ENCODE results near the gene AZGP1. TPM values are rescaled to one million over a fixed set of nuclear protein-coding genes. Genes with fewer than 3 reads are reported as not detected.
"Not testable (repeated sequence)": the region's sequence is repeated elsewhere in the genome, so short reads cannot be mapped to it uniquely, and the experiment has no call there.

AZGP1 gene
- total RNA-seq, 1 donor from 2014 or later: not detected

DNA sequence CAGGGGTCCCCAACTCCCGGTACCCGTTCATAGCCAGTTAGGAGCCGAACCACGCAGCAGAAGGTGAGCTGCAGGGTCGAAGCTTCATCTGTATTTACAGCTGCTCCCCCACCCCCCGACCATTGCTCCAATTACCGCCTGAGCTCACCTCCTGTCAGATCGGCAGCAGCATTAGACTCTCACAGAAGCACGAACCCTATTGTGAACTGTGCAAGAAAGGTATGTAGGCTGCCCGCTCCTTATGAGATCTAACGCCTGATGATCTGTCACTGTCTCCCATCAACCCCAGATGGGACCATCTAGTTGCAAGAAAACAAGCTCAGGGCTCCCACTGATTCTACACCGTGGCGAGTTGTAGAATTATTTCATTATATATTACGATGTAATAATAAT lies 14.6 kb upstream of the AZGP1 start:
- H3K36me3 Mint-ChIP-seq (ENCODE audit: low read depth): no peaks in the 10 kb centered on the region
- H3K4me1 Mint-ChIP-seq (ENCODE audit: low read depth): peaks cover 12% of the 10 kb centered on the region
- H3K9me3 Mint-ChIP-seq (ENCODE audit: low read depth): no peaks in the 10 kb centered on the region
- peaks cover 19% of the 10 kb centered on the region for H3K27me3 Mint-ChIP-seq (ENCODE audit: low read depth)
- no peak for DNase-seq (ENCODE audit: low spot score)
- no peak overlapping the region for H3K27ac Mint-ChIP-seq (ENCODE audit: unreplicated experiment)
- TF ChIP-seq CTCF (IDR thresholded peaks at IDR 0.05): peak; percentile 6
- peak overlapping the region; percentile 68 for H3K4me3 Mint-ChIP-seq (ENCODE audit: unreplicated experiment)

GRCh38 chr7:99987846-99988245 lies 12.0 kb upstream of the AZGP1 start:
- no peak overlapping the region for H3K4me3 Mint-ChIP-seq (ENCODE audit: unreplicated experiment)
- peaks cover 42% of the 10 kb centered on the region for H3K27me3 Mint-ChIP-seq (ENCODE audit: low read depth)
- no peaks in the 10 kb centered on the region for H3K9me3 Mint-ChIP-seq (ENCODE audit: low read depth)
- H3K4me1 Mint-ChIP-seq (ENCODE audit: low read depth): peaks cover 7% of the 10 kb centered on the region
- H3K27ac Mint-ChIP-seq (ENCODE audit: unreplicated experiment): no peak overlapping the region
- no peak for TF ChIP-seq CTCF (IDR thresholded peaks at IDR 0.05)
- H3K36me3 Mint-ChIP-seq (ENCODE audit: low read depth): no peaks in the 10 kb centered on the region
- no peak for DNase-seq (ENCODE audit: low spot score)

DNA sequence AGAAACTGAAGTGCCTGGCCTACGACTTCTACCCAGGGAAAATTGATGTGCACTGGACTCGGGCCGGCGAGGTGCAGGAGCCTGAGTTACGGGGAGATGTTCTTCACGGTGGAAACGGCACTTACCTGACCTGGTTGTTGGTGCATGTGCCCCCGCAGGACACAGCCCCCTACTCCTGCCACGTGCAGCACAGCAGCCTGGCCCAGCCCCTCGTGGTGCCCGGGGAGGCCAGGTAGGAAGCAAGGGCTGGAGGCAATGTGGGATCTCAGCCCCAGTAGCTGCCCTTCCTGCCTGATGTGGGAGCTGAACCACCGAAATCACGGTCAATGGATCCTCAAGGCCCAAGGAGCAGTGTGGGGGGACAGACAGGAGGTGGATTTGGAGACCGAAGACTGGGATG lies 11.5 kb upstream of the AZGP1 start:
- not testable (repeated sequence) for H3K9me3 Mint-ChIP-seq (ENCODE audit: low read depth); H3K27ac Mint-ChIP-seq (ENCODE audit: unreplicated experiment); H3K4me1 Mint-ChIP-seq (ENCODE audit: low read depth); DNase-seq (ENCODE audit: low spot score); H3K36me3 Mint-ChIP-seq (ENCODE audit: low read depth); H3K4me3 Mint-ChIP-seq (ENCODE audit: unreplicated experiment)
- H3K27me3 Mint-ChIP-seq (ENCODE audit: low read depth): peaks cover 46% of the 10 kb centered on the region

DNA sequence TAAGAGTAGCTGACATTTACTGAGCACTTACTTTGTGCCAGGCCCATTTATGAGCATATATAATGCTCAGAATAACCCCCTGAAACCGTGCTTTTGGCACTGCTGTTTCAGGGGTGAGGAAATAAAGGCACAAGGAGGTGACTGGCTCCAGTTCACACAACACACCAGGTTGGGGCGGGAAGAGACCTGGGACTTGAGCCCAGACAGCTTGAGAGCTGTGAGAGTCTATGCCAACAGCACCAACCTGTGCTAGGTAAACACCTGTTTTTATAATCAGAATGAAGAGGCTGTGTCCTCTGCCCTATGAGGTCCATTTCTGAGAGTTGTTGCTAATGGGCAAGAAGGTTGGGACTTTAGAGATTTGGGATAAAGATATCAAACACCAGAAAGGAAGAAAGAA lies 8.8 kb upstream of the AZGP1 start:
- H3K36me3 Mint-ChIP-seq (ENCODE audit: low read depth): no peaks in the 10 kb centered on the region
- H3K9me3 Mint-ChIP-seq (ENCODE audit: low read depth): peaks cover 3% of the 10 kb centered on the region
- H3K27ac Mint-ChIP-seq (ENCODE audit: unreplicated experiment): no peak overlapping the region
- no peak for TF ChIP-seq CTCF (IDR thresholded peaks at IDR 0.05)
- DNase-seq (ENCODE audit: low spot score): no peak
- H3K4me1 Mint-ChIP-seq (ENCODE audit: low read depth): no peaks in the 10 kb centered on the region
- no peak overlapping the region for H3K4me3 Mint-ChIP-seq (ENCODE audit: unreplicated experiment)
- H3K27me3 Mint-ChIP-seq (ENCODE audit: low read depth): peaks cover 49% of the 10 kb centered on the region

- H3K27ac Mint-ChIP-seq (ENCODE audit: unreplicated experiment); H3K9me3 Mint-ChIP-seq (ENCODE audit: low read depth); H3K36me3 Mint-ChIP-seq (ENCODE audit: low read depth); H3K4me1 Mint-ChIP-seq (ENCODE audit: low read depth); DNase-seq (ENCODE audit: low spot score); H3K4me3 Mint-ChIP-seq (ENCODE audit: unreplicated experiment): not testable (repeated sequence)
- peaks cover 48% of the 10 kb centered on the region for H3K27me3 Mint-ChIP-seq (ENCODE audit: low read depth)
Measured at GRCh38 chr7:99981066-99981465, 5.2 kb upstream of the AZGP1 start.

GRCh38 chr7:99980448-99980872 lies 4.6 kb upstream of the AZGP1 start:
- not testable (repeated sequence) for H3K4me1 Mint-ChIP-seq (ENCODE audit: low read depth); H3K4me3 Mint-ChIP-seq (ENCODE audit: unreplicated experiment); H3K27ac Mint-ChIP-seq (ENCODE audit: unreplicated experiment); H3K36me3 Mint-ChIP-seq (ENCODE audit: low read depth); DNase-seq (ENCODE audit: low spot score); H3K9me3 Mint-ChIP-seq (ENCODE audit: low read depth)
- peaks cover 48% of the 10 kb centered on the region for H3K27me3 Mint-ChIP-seq (ENCODE audit: low read depth)

- TF ChIP-seq CTCF (IDR thresholded peaks at IDR 0.05): peak; percentile 85
- H3K4me1 Mint-ChIP-seq (ENCODE audit: low read depth); H3K36me3 Mint-ChIP-seq (ENCODE audit: low read depth); H3K9me3 Mint-ChIP-seq (ENCODE audit: low read depth); H3K4me3 Mint-ChIP-seq (ENCODE audit: unreplicated experiment); H3K27ac Mint-ChIP-seq (ENCODE audit: unreplicated experiment); DNase-seq (ENCODE audit: low spot score): not testable (repeated sequence)
- H3K27me3 Mint-ChIP-seq (ENCODE audit: low read depth): peaks cover 47% of the 10 kb centered on the region
Measured at GRCh38 chr7:99979814-99980225, 4.0 kb upstream of the AZGP1 start.

Data from chondrocyte (in vitro differentiated cells).